ENCODE data around the gene PLPPR3. TPM values are rescaled to one million over a fixed set of nuclear protein-coding genes. Genes with fewer than 3 reads are reported as not detected.
A peak's percentile ranks its signal among the peaks of the same experiment; 100 is the strongest.

Gene PLPPR3
- total RNA-seq, 1 experiment from 2014 or later: not detected

DNA sequence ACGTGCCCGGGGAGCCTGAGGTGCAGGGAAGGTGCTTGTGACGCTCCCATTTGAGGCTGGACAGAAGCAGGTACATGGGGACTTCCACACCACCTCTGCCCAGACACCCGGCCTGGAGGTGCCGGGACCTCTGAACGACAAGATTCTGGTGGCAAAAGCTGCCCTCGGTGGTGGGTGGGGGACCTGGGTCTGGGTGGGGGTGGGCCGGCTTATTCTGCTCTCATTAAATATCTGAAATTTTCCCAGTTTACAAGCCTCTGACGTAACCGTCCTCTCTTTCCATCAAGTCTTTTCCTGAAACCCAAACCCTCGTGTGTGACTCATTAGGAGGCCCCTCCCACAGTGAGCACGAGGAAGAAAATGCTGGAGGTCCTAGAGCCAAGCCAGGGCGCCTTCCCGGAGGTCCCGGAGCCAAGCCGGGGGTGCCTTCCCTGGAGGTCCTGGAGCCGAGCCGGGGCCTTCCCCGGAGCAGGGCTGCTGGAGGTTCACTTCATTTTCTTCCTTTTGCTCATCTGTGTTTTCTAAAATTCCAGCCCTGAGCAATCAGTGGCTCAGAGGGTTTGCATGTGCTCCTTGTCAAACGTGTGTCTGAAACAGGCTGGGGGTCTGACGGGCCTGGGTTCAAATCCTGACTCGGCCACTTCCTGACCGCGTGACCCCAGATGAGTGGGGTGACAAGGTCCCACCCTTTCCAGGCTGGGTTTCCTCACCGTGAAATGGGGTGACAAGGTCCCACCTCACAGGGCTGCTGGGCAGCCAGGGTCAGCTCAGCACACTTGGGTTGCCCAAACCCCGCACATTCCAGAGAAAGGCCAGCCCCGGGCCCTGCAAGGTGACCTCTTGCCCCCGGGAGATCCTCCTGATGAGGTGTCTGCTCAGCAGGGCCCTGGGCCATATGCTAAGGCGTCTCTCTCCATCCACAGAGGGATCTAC lies 47.8 kb upstream of the PLPPR3 start:
- H3K9me3 Mint-ChIP-seq (ENCODE audit: unreplicated experiment): no peaks in the 10 kb centered on the region
- no peak for TF ChIP-seq CTCF (IDR thresholded peaks at IDR 0.05; ENCODE audit: unreplicated experiment)

DNA sequence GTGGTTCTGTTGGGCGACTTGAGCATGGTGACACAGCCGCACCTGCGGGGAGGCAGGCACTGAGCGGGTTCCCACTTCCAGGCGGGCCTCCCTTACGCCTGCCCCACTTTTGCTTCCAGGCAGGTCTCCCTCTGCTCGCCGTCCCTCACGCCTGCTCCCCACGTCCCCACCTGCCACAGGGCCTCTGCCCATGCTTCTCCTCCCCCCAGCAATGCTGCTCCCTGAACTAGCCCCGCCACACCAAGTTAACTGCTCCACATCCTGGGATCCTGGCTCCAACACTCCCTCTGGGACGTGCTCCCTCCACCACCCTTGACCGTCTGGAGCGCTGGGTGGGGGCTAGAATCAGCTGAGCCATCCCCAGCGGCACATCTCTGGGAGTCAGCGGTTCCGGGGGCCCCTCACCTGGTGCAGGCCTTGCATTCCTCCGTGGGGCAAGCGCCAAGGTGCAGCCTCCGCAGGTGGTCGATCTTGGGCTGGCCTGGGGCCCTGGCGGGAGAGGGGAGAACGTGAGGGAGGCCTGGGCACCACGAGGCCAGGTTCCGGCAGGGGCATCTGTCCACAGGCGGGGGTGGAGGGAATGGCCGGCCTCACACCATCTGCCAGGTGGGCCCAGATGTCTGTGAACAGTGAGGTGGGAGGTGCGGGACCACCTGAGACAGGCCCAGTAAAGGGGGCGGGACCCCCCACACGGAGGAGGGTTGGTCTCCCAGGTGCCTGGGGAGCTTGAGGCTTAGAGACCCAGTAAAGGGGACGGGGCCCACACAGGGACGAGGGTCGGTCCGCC lies 46.9 kb upstream of the PLPPR3 start:
- Mint-ChIP-seq H3K4me1 (ENCODE audit: insufficient read depth, unreplicated experiment) (peaks cover 24% of the 10 kb centered on the region), H3K4me3 (ENCODE audit: unreplicated experiment) (no peak overlapping the region), H3K9me3 (ENCODE audit: unreplicated experiment) (no peaks in the 10 kb centered on the region), H3K27me3 (ENCODE audit: insufficient read depth, unreplicated experiment) (no peaks in the 10 kb centered on the region), H3K27ac (ENCODE audit: low read depth, unreplicated experiment) (no peak overlapping the region), H3K36me3 (ENCODE audit: insufficient read depth, unreplicated experiment) (peaks cover 26% of the 10 kb centered on the region)
- ChIA-PET CTCF (no interaction called here), POLR2A (no interaction called here)
- TF ChIP-seq CTCF (IDR thresholded peaks at IDR 0.05; ENCODE audit: unreplicated experiment): no peak
- no peak for DNase-seq (ENCODE audit: unreplicated experiment)
- intact Hi-C loops (cut with micrococcal nuclease): no loop called here
- BruUV-seq (replicated peaks): no TSS peak

More for the DNA sequence above, 47.8 kb upstream of the PLPPR3 start:
- Mint-ChIP-seq H3K27ac (ENCODE audit: low read depth, unreplicated experiment) (no peak overlapping the region), H3K36me3 (ENCODE audit: insufficient read depth, unreplicated experiment) (peaks cover 29% of the 10 kb centered on the region), H3K27me3 (ENCODE audit: insufficient read depth, unreplicated experiment) (no peaks in the 10 kb centered on the region), H3K4me3 (ENCODE audit: unreplicated experiment) (no peak overlapping the region), H3K4me1 (ENCODE audit: insufficient read depth, unreplicated experiment) (peaks cover 24% of the 10 kb centered on the region)
- DNase-seq (ENCODE audit: unreplicated experiment): peak; percentile 92
- CTCF ChIA-PET: interaction anchor here (0.6 to 1.0 kb wide), 2 partner anchors 13 to 129 kb away, joined by 3 read pairs; no protein-coding TSS in a partner anchor
- intact Hi-C loops (cut with micrococcal nuclease): loop anchor here (5.0 kb wide), 1 partner anchor 43 kb away; the partner anchor contains the start of gene R3HDM4
- no TSS peak for BruUV-seq (replicated peaks)
- POLR2A ChIA-PET: no interaction called here

DNA sequence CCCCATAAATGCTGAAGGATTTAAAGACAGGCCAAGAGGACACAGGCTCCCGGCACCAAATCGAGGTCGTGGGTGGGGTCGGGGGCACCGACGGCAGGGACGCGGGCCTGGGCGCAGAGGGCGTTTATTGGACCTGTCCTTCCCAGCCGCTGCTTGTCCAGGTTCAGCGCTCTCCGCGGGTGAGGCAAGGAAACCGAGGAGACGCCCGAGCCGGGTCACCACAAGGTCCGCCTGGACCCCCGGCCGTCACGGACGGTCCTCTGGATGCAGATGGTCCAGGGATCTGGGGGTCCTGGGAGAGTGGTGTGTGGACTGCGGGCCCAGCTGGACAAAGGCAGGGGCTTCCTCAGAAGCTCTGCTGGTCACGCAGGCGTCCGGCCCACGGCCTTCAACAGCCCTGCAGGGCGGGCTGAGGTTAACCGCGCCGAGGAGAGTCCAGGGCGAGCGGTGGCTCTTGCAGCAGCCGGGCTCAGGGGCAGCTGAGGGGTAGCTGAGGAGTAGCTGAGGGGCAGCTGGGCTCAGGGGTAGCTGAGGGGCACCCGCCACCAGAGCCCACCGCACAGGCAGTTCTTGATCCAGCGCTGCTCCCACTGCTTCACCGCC lies 46.2 kb upstream of the PLPPR3 start:
- H3K4me3 Mint-ChIP-seq (ENCODE audit: unreplicated experiment): no peak overlapping the region
- ChIA-PET CTCF (no interaction called here), POLR2A (no interaction called here)
- intact Hi-C loops (cut with micrococcal nuclease): no loop called here
- no peaks in the 10 kb centered on the region for H3K27me3 Mint-ChIP-seq (ENCODE audit: insufficient read depth, unreplicated experiment)
- no peak overlapping the region for H3K27ac Mint-ChIP-seq (ENCODE audit: low read depth, unreplicated experiment)
- H3K9me3 Mint-ChIP-seq (ENCODE audit: unreplicated experiment): no peaks in the 10 kb centered on the region
- H3K36me3 Mint-ChIP-seq (ENCODE audit: insufficient read depth, unreplicated experiment): peaks cover 26% of the 10 kb centered on the region
- DNase-seq (ENCODE audit: unreplicated experiment): no peak
- no peak for TF ChIP-seq CTCF (IDR thresholded peaks at IDR 0.05; ENCODE audit: unreplicated experiment)
- BruUV-seq (replicated peaks): TSS peak; percentile 58
- peaks cover 24% of the 10 kb centered on the region for H3K4me1 Mint-ChIP-seq (ENCODE audit: insufficient read depth, unreplicated experiment)

GRCh38 chr19:867301-867793 lies 45.6 kb upstream of the PLPPR3 start:
- no peaks in the 10 kb centered on the region for H3K27me3 Mint-ChIP-seq (ENCODE audit: insufficient read depth, unreplicated experiment)
- peaks cover 25% of the 10 kb centered on the region for H3K4me1 Mint-ChIP-seq (ENCODE audit: insufficient read depth, unreplicated experiment)
- BruUV-seq (replicated peaks): no TSS peak
- H3K9me3 Mint-ChIP-seq (ENCODE audit: unreplicated experiment): no peaks in the 10 kb centered on the region
- ChIA-PET CTCF (no interaction called here), POLR2A (no interaction called here)
- H3K36me3 Mint-ChIP-seq (ENCODE audit: insufficient read depth, unreplicated experiment): peaks cover 26% of the 10 kb centered on the region
- no peak overlapping the region for H3K4me3 Mint-ChIP-seq (ENCODE audit: unreplicated experiment)
- H3K27ac Mint-ChIP-seq (ENCODE audit: low read depth, unreplicated experiment): no peak overlapping the region
- no peak for TF ChIP-seq CTCF (IDR thresholded peaks at IDR 0.05; ENCODE audit: unreplicated experiment)
- intact Hi-C loops (cut with micrococcal nuclease): no loop called here
- DNase-seq (ENCODE audit: unreplicated experiment): no peak
